Right hindlimb (tissue), 1 donor: ENCODE results near the gene ARHGAP26.
A peak's percentile ranks its signal among the peaks of the same experiment; 100 is the strongest.

Experiments used
- DNase-seq: peaks from one replicate; pipeline ENCODE4 v3.0.0-alpha.2; 2018

Gene ARHGAP26

DNA sequence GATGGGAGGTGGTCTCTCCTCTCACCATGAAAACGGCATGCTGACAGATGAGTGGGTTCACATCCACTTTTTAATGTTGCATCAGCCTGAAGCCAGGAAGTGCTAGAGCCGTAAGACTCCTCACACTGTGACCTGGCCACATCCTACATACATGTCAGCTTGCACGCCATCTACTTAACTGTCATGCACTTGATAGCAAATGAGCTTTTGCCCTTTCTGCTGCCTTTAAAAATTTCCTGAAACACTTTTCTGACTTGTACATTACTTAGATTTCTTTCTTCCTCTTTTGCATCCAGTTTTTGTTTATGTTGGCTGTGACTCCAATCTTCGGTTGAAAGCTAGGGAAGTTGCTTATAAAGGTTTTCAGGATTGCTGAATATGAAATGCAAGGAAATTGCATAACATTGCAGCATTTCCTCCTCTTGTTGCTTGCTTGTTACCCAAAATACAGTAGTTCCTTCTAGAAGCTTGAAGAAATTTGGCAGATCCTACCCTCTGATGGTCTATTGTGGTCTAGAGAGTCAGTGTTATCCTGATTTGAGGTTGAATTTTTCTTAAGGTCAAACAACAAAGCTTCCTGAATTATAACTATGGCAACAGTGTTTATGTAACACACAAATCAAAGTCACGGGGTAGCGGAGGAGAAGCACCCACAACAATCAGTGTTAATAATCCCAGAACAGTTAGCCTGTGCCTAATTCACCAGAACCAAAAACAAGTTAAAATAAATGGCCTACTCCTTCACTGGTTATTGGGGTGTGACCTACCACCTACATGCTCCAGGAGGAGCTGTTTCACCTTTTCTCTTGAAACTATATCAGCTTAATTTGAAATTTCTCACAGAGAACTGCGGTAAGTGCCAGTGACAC, 232.5 kb downstream of the ARHGAP26 start:
- no peak for DNase-seq

DNA sequence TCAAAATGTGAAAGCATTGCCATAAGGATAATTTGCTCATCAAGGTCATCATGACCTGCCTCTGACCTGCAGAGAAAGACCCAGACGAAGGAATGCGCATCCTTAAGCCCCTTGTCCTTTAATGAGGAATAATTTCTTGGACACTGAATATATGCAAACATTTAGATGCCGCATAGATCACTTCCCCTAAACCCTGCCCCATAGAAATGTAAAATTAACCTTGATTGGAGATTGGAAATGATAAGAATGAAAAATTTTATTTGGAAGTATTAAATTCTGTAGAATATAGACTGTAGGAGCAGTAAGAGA, 233.1 kb downstream of the ARHGAP26 start:
- no peak for DNase-seq

- DNase-seq, result no peak
These were observed 234.4 kb downstream of the ARHGAP26 start for GRCh38 chr5:143004361-143005145.

DNA sequence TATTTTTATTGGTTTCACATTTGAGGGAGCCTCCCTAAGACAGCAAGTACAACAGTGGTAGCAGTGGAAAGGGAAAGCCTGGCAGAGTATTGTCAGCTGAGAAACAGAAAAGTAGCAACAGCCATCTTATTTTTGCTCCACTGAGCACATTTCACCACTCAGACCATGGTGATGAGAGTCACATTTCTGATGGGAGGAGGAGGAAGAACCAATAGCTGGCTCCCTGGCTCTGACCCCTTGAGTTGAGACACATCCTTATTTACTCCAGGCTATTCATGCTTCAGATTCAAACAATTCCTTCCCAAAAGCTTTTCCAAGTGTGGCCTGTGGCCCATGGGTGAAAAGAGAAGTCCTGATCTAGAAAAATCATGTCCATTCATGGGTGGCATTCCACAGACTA, 236.3 kb downstream of the ARHGAP26 start:
- no peak for DNase-seq

DNA sequence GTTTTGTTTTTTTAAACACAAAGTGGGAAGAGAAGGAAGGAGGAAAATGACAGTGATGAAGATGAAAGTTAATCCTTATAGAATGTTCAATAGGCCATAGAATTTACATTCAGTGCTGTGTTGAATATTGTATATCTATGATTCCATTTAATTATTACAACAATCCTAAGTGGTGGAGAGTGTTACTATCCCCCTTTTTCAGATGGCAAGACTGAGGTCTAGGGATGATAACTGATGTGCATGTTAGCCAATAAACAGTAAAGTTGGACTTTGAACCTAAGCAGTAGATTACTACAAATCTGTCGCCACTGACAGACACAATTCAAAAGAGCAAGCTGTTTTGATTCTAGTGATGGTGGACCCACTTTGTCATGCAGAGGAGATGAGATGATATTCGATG, 237.9 kb downstream of the ARHGAP26 start:
- no peak for DNase-seq

GRCh38 chr5:143008809-143009521, 238.8 kb downstream of the ARHGAP26 start:
- no peak for DNase-seq

- no peak for DNase-seq
These were observed 240.2 kb downstream of the ARHGAP26 start for GRCh38 chr5:143010351-143010750.

DNA sequence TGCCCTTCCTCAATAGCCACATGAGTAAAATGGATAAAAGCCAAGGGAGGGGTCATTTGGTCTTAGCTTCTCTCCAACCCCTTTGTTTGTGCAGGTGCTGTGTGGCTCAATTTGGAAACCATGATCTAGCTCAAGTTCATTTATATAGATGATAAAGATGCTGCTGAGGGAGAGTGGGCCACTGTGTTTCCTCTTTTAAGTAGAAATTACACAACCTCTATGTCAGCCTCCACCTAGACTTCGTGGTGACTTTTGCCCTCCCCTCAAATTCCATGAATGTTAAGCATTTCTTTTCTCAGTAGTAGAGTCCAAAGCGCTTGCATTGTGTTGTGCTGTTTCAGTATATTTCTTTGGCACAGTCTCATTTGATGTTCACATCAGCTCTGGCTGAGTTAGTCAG, 241.4 kb downstream of the ARHGAP26 start:
- no peak for DNase-seq

DNA sequence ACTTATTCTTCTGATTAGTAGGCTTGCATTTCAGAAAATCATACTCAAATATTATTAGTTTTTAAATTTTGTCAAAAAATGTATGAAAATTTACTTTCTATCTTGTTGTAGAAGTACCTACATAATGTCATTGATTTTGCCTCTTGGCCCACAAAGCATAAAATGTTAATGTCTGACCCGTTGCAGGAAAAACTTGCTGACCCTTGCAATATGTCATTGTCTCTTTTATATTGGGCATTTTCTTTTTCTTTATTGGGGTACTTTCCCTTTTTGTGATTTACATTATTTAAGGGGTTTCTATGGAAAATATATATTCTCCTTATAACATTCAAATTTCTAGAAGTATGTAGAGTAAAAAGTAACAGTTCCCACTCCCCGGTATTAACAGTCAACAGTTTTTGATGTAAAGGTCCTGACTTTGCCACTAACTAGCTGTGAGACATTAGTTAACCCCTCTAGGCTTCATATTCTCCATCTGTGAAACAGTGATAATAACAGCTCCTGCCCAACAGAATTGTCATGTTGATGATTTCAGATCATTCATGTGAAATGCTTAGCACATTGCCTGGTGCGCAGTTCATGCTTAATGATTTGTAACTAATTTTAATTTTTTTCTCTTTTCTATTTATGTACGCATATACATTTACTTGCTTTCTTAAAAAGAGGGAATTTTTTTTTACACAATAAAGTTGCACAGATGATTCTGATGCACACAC, 243.2 kb downstream of the ARHGAP26 start:
- no peak for DNase-seq

- DNase-seq, result no peak
These were observed 244.0 kb downstream of the ARHGAP26 start for GRCh38 chr5:143014017-143014651.

- no peak for DNase-seq
These were observed 246.8 kb downstream of the ARHGAP26 start for GRCh38 chr5:143016777-143017516.

GRCh38 chr5:143017541-143017940, 247.4 kb downstream of the ARHGAP26 start:
- no peak for DNase-seq

DNA sequence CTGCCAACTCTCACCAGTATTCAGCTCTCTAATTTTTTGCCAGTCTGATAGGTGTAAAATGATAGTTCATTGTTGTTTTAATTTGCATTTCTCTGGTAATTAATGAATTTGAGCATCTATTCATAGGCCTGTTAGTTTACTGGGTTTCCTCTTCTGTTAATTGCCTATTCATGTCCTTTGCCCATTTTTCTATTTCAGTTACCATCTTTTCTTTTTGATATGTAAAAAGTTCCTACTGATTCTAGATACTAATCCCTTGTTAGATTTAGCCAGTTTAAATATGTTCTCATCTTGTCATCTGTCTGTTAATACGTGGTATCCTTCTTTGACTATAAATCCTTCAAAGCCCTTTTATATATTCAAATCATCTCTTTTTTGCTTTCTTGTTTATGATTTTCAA, 247.8 kb downstream of the ARHGAP26 start:
- no peak for DNase-seq

DNA sequence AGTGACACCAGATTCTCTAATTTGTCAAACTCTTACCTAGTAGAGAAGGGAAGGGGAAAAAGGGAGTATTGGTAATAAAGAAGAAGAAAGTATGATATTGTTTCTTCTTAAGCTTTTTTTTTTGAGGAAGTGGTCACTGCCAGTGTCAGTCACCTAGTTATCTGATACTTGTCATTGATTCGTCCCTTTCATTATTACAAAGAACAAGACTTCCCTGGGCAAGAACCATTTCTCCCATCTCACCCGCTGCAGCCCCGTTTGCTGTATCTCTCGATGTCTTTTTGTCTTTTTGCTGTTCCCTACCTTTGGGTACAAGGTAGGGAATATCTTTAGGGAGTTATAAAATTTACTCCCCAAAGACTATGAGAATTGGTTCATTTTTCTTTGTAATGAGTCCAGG, 249.0 kb downstream of the ARHGAP26 start:
- no peak for DNase-seq

GRCh38 chr5:143019614-143020515, 249.7 kb downstream of the ARHGAP26 start:
- DNase-seq, result no peak

GRCh38 chr5:143021595-143021994, 251.4 kb downstream of the ARHGAP26 start:
- no peak for DNase-seq

- peak; percentile 40 for DNase-seq
These were observed 253.4 kb downstream of the ARHGAP26 start for GRCh38 chr5:143023411-143024096.

- peak; percentile 46 for DNase-seq
These were observed 254.2 kb downstream of the ARHGAP26 start for GRCh38 chr5:143024228-143024920.

DNA sequence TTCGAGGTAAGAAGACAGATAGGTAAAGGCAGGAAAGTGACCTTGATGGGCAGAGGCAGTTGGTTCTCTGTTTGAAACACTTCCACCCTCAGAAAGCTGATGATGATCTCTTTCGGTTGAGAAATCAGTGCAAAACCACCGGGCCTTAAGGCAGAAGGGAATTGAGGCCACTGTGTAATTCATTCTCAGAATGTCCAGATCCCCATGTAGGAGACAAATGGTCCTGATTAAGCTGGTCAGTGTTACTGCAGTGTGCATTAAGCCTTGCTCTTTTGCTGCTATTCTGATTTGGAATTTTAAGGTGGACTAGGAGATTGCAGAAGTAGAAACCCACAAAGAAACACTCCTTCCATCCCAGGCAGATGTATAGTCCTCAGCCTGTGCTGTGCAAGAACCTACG, 255.2 kb downstream of the ARHGAP26 start:
- DNase-seq, result no peak
